Esophagus squamous epithelium (tissue), 4 donors: ENCODE results near the gene C14orf180.

ENCODE experiments used
- CTCF ChIP-seq, 6 experiments: fragments of 450-650 bp in 4 of 6; fragments of 200-600 bp in 2 of 6; sonication (generic) in 2 of 6; IDR thresholded peaks; one replicate each; pipeline ENCODE4 v1.5.1; 2016 to 2019; ENCODE audit warnings: antibody characterized with exemption in 6 of 6, mild to moderate bottlenecking in 4 of 6, moderate library complexity in 4 of 6
- POLR2A ChIP-seq, 4 donors: fragments of 450-650 bp; IDR thresholded peaks; one replicate each; pipeline ENCODE4 v1.6.1; 2017; ENCODE audit warnings: antibody characterized with exemption in 4 of 4, mild to moderate bottlenecking in 4 of 4, moderate library complexity in 3 of 4

DNA sequence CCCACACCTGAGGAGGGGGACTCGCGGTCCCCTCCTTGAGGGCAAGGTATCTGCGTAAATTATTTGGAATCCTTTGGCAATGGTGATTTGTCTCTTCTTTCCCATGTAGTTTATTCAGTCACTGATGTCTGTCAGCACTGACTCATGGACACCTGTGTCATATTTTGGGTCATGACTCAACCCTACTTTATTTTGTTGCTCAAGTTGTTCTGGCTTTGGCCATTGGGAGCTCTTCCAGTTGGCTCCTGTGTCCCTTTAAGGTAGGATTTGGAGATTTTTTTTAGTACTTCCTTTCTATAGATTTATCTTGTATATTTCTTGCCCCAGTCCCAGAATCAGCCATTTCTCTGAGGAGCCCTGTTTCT lies 47.4 kb upstream of the C14orf180 start:
- TF ChIP-seq POLR2A (IDR thresholded peaks at IDR 0.05): no peak
- TF ChIP-seq CTCF (IDR thresholded peaks at IDR 0.05): no peak
